GM12873 (cell line): ENCODE measurements around the gene ATF3.

Experiments used
- TF ChIP-seq, protein P1 (sequence below): IDR thresholded peaks from 2 replicates; pipeline ENCODE4 v1.5.1; 2012; ENCODE audit warnings: low read depth, mild to moderate bottlenecking, moderate library complexity, low read length, control low read depth; ENCODE audit not compliant: insufficient read depth; ENCODE audit errors: missing control alignments

ATF3 gene

DNA sequence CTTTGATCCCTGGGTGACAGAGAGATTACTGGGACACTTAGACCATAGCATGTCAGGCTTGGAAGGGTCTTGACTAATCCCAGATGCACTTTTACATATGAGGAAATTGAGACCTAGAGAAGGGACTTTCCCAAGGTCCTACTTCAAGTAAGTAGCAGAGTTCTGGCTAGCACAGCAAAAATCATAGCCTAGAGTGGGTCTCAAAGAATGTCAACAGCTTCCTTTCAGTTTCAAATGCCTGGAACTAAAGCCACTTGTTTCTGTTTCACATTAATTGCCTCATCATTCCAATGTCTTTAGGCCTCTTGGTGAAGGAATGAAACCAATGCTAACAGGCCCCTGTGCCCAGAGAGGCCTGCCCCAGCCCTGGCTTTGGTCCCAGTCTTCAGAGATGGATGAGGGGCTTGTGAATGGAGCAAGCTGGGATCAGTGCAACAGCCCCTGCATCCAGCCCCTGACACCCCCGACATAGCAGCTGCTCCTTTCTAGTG, 26.6 kb downstream of the ATF3 start:
- TF ChIP-seq, protein P1, sequence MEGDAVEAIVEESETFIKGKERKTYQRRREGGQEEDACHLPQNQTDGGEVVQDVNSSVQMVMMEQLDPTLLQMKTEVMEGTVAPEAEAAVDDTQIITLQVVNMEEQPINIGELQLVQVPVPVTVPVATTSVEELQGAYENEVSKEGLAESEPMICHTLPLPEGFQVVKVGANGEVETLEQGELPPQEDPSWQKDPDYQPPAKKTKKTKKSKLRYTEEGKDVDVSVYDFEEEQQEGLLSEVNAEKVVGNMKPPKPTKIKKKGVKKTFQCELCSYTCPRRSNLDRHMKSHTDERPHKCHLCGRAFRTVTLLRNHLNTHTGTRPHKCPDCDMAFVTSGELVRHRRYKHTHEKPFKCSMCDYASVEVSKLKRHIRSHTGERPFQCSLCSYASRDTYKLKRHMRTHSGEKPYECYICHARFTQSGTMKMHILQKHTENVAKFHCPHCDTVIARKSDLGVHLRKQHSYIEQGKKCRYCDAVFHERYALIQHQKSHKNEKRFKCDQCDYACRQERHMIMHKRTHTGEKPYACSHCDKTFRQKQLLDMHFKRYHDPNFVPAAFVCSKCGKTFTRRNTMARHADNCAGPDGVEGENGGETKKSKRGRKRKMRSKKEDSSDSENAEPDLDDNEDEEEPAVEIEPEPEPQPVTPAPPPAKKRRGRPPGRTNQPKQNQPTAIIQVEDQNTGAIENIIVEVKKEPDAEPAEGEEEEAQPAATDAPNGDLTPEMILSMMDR = no peak

GRCh38 chr1:212637902-212638301, 29.3 kb downstream of the ATF3 start:
- TF ChIP-seq, protein P1 = no peak

GRCh38 chr1:212638492-212639151, 30.1 kb downstream of the ATF3 start:
- TF ChIP-seq, protein P1 = no peak

DNA sequence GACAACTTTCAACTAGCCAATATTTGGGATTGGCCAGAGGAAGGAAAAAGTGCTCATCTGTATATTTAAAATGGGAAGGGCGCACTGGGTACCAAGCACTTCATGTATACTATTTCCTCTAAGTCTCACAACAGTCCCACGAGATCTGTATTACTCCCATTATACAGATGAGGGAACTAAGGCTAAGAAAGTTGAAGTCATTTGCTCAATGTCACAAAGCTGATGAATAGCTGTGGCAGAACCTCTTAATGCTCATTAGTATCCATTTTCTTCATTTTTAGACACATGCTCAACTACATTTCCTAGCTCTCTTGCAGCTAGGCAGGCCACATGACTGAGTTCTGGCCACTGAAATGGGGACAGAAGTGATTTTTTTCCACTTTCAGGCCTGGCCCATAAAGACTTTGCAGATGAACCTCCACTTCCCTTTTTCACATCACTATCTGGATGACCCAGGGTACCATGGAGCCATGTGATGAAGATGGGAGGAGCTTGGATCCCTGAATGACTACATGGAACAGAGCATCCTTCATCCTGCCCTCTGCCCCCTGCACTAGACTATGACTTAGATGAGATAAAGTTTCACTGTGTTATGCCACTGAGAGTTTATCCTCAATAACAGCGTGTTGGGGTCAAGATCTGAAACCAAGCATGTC, 31.8 kb downstream of the ATF3 start:
- TF ChIP-seq, protein P1 = no peak

- TF ChIP-seq, protein P1 = no peak
Observed at GRCh38 chr1:212641956-212642355, 33.4 kb downstream of the ATF3 start.

DNA sequence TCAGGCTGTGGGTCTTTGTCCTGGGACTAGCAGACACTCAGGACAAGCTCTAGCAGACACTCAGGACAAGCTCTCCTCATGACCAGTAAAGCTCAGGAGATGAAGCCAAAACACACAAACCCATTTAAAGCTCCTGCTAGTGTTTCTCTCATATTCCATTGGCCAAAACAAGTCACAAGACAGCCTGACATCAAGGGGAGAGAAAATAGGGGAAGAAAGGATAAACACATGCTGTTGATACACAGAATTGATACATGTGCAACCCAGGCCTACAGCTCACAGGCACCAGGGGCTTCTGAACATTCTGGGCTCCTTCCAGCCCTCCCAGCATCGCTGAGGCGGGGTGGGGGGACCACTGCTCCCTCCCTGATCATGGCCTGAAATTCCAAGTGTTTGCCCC, 35.3 kb downstream of the ATF3 start:
- TF ChIP-seq, protein P1 = no peak

GRCh38 chr1:212644866-212645545, 36.4 kb downstream of the ATF3 start:
- TF ChIP-seq, protein P1 = no peak
